HepG2 (cell line): ENCODE results near the gene SCP2.

Source experiments
- CEBPB ChIP-seq: IDR thresholded peaks from 2 replicates; pipeline ENCODE4 v1.6.1; 2011; ENCODE audit warnings: low read depth, low read length, improper control_type of control experiment, borderline replicate concordance
- CHCHD3 ChIP-seq: sonication (generic); formaldehyde crosslinking; IDR thresholded peaks from 2 replicates; pipeline ENCODE4 v1.8.0; 2022; ENCODE audit warnings: mild to moderate bottlenecking, missing genetic modification reagents, moderate library complexity
- CTCF ChIP-seq: sonication (generic); formaldehyde crosslinking; IDR thresholded peaks from 2 replicates; pipeline ENCODE4 v1.5.0; 2020; ENCODE audit warnings: mild to moderate bottlenecking, missing genetic modification reagents, moderate library complexity
- DNMT1 ChIP-seq: sonication (generic); formaldehyde crosslinking; IDR thresholded peaks from 2 replicates; pipeline ENCODE4 v1.5.1; 2020; ENCODE audit warnings: mild to moderate bottlenecking, missing genetic modification reagents
- DNMT3B ChIP-seq: conservative IDR thresholded peaks from 2 replicates; pipeline ENCODE4 v1.6.1; 2016; ENCODE audit warnings: missing biosample characterization, control low read depth
- MAX ChIP-seq: IDR thresholded peaks from 2 replicates; pipeline ENCODE4 v1.6.1; 2012; ENCODE audit warnings: inconsistent platforms
- NCOA2 ChIP-seq: sonication (generic); formaldehyde crosslinking; IDR thresholded peaks from 2 replicates; pipeline ENCODE4 v1.8.0; 2022; ENCODE audit warnings: inconsistent platforms
- PLRG1 ChIP-seq: fragments of 450-650 bp; conservative IDR thresholded peaks from 2 replicates; pipeline ENCODE4 v1.6.1; 2016
- POLR2A ChIP-seq, 2 experiments: IDR thresholded peaks; 2 replicates each; pipeline ENCODE4 v1.6.1; 2011; ENCODE audit warnings: low read depth in 2 of 2, low read length in 2 of 2, mild to moderate bottlenecking in 1 of 2, moderate library complexity in 1 of 2; ENCODE audit not compliant: insufficient read depth in 1 of 2
- POLR2AphosphoS5 ChIP-seq: IDR thresholded peaks from 2 replicates; pipeline ENCODE4 v1.6.1; 2012; ENCODE audit warnings: low read depth, low read length
- TGIF2 ChIP-seq: IDR thresholded peaks from 2 replicates; pipeline ENCODE4 v1.6.1; 2016; ENCODE audit warnings: control low read depth, missing compliant biosample characterization

GRCh38 chr1:52917581-52917980 lies 9.5 kb upstream of the SCP2 start:
- TF ChIP-seq DNMT1 (CRISPR knock-in tag) (no peak), DNMT3B (CRISPR knock-in tag) (no peak), CTCF (CRISPR knock-in tag) (no peak), CEBPB (no peak), NCOA2 (CRISPR knock-in tag) (no peak), POLR2A (IDR thresholded peaks at IDR 0.05; ENCODE audit: insufficient read depth in 1 of 2, low read depth in 2 of 2, low read length in 2 of 2) (no peak), POLR2AphosphoS5 (no peak), MAX (no peak), PLRG1 (no peak), CHCHD3 (CRISPR knock-in tag) (no peak), TGIF2 (CRISPR knock-in tag) (no peak)
